Measurements from ENCODE around the gene GIMAP5.

Gene GIMAP5

GRCh38 chr7:150735596-150736358 lies 1.4 kb upstream of the GIMAP5 start:
- no peak for DNase-seq (ENCODE audit: low spot score)

DNA sequence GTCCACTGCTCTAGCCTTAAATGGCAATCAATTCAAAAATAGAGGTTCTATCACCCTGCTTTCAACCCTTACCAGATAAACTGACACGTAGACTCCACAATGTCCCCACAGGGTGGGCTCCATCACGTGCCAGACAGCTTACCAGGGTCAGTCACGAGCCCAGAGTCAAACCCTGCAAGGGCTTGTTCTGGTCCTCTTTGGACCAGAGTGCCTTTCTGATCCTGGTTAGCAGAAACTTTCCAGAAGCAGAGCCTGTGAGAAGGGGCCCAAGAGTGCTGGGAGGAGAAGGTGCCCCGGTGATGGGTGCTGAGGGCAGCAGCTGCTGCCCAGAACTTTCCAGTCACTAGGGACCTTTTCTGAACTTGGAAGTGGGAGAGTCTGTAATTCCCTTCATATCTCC lies 354 bp upstream of the GIMAP5 start:
- no peak for DNase-seq (ENCODE audit: low spot score)

DNA sequence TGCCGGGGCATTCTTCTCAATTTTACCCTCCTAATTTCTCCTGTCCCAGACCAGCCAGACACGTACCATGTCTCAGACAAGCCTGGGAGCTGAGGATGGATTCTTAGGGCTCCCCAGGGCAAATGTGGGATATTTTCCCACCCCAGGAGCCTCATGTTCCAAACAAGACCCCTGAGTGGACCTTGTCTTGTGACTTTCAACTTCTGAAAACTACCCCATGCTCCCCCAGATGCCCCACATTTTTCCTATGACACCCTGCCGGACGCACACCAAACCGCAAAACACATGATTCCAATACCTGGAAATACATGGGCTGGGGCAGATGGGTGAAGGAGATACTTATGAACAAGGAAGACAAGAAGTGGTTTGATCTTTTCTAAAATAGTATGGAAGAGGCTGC lies 874 bp downstream of the GIMAP5 start:
- no peak for DNase-seq (ENCODE audit: low spot score)

DNA sequence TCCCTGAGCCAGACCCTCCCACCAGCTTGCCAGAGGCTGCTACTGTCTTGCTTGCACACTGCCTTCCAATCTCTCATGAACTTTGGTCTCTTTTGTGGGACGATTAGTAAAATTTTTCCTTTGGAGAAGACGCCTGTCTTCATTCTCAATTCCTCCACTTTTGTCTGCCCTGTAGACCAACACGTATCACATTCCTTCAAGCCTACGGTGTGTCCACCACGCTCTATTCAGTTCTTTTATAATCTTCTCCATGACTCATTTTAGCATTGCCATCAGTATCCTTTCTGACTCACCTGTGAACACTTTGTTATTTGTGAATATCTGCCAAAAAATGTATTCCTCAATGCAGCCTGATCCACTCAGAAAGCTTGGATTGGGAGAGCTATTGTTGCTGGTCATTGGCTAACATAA lies 1.4 kb downstream of the GIMAP5 start:
- no peak for DNase-seq (ENCODE audit: low spot score)

DNA sequence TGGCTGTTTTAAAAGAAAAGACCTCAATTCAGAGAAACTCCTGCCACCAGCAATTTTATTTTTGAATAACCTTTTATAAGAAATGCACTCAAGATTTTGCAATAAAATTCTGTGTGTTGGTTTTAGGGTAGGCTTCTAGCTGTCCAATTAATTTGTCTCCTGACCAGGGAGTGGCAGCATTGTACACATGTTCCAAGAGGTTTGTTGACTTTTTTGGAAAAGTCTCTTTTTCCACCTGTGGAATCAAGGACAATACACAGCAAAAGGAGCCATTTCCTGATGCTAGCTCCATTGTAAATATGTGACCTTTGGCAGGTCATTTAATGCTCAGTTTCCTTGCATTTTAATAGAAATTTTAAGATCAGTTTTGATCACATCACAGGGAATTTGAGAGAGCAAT lies 1.8 kb downstream of the GIMAP5 start:
- no peak for DNase-seq (ENCODE audit: low spot score)

- DNase-seq (ENCODE audit: low spot score): no peak
Observed at GRCh38 chr7:150740053-150740452, 2.8 kb downstream of the GIMAP5 start.

- DNase-seq (ENCODE audit: low spot score): no peak
Observed at GRCh38 chr7:150742286-150742968, 5.2 kb downstream of the GIMAP5 start.

DNA sequence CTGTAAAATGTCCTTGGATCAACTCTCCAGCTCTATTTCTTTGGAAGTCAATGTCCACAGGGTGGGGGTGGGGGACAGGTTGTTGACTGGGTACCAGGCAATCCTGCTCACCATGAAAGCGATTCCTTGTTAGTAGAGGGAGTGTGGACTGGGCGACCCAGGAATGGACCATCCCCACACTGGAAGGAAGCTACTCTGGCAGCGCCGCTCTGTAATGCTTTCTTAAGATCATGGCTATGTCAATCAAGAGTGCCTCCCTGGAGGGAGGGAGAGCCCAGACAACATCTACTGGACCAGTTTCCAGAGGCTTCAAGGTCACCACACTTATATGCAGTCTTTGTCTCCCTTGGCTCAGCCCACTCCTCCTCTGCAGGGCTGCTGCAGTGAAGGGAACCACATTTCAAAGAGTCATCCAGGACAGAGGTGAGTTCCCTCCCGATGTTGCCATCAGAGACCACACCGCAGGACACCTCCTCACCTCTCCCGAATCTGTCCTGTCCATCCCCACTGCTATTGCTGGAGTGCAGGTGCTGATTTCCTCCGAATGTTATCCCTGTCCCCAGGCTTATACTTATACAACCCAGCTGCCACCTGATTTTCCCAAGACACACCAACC lies 6.9 kb downstream of the GIMAP5 start:
- no peak for DNase-seq (ENCODE audit: low spot score)

DNA sequence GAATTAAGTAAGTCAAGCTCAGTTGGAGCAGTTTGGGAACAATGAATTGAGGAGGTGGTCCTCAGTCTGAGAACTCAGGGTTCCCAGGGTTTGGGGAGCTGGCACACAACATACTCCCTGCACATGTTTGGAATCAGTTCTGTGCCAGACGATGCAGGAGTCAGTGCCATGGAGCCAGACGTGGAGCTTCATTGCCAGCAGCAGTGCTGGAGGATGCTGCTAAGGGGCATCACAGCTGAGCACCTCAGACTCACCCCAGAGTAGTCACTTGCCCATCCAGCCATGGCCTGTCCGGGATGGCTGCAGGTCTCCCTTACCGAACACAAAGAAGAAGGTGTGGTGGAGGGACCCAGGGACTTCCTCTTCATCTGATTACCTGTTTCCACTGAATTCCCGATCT lies 7.9 kb downstream of the GIMAP5 start:
- DNase-seq (ENCODE audit: low spot score): no peak

DNA sequence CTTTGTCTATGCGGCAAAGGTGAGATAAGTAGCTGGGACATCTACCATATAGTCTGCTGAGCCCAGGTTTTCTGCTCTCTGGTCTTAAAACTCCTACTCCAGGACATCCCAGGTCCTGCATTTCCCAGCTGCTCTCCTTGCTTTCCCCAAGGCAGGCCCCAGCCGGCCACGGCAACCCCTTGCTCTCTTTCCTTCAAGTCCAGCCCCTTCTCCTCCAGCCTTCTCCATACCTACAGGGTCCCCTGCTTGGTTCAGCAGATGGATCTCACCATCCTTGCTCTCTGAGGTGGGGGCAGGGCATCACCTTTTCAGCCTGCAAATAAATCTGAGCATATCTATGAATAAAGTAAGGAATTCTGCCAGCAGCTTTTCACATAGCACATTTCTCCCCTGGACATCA lies 8.7 kb downstream of the GIMAP5 start:
- no peak for DNase-seq (ENCODE audit: low spot score)

- DNase-seq (ENCODE audit: low spot score): no peak
Observed at GRCh38 chr7:150746921-150747320, 9.7 kb downstream of the GIMAP5 start.

DNA sequence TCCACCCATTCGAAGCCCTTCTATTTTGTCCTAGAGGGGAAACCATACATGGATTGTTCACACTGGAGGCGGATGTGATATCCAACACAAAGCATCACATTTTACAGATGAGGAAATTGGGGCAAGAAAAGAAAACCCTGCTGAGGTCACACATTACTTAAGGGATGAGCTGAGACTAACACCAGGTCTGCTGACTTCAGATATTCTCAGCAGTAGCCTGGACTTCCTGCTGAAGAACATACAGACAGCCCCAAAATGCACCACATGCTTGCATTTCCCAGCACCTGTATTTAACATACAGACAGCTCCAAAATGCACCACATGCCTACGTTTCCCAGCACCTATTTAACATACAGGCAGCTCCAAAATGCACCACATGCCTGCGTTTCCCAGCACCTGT lies 11.2 kb downstream of the GIMAP5 start:
- DNase-seq (ENCODE audit: low spot score): no peak

GRCh38 chr7:150751702-150752101 lies 14.5 kb downstream of the GIMAP5 start:
- DNase-seq (ENCODE audit: low spot score): no peak

DNA sequence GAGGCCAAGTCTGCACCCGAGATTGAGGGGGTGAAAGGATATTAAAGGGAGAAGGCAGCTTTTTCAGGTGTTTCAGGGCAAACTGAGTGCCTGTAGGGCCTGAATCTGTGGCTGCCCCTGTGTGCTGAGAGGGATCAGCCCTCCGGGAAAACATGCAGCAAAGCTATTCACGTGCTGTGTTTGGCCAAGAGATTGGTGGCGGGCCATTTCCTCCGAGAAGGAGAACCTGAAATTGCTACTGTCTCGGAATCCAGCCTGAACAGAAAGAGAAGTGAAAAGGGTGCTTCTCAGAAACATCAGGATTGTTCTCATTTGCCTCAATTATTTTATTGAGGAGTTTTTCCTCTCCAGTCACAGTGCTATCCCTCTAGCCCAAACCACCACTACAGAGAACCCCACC lies 16.0 kb downstream of the GIMAP5 start:
- no peak for DNase-seq (ENCODE audit: low spot score)

GRCh38 chr7:150753826-150754603 lies 16.8 kb downstream of the GIMAP5 start:
- DNase-seq (ENCODE audit: low spot score): no peak

GRCh38 chr7:150754951-150755350 lies 17.7 kb downstream of the GIMAP5 start:
- DNase-seq (ENCODE audit: low spot score): no peak

GRCh38 chr7:150755473-150756099 lies 18.4 kb downstream of the GIMAP5 start:
- no peak for DNase-seq (ENCODE audit: low spot score)

DNA sequence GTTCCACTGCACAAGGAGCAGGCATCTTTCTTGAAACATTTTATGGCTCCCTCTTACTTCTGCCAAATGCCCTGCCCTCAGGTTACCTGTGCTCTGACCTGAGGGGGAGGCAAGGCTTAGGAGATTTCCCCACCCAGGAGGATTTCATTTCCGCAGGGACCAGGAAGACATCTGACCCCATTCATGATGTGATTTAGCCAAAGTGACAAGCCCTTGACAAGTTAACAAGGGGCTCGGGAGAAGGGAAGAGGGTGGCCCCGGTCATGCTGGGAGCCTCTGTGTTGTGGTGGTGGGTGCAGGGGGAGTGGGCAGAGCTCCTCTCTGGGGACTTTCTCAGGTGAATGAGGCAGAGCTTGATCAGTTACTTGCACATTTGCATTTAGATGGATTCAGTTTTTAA lies 18.9 kb downstream of the GIMAP5 start:
- DNase-seq (ENCODE audit: low spot score): no peak

- DNase-seq (ENCODE audit: low spot score): no peak
Observed at GRCh38 chr7:150756858-150757257, 19.6 kb downstream of the GIMAP5 start.

GRCh38 chr7:150759479-150759878 lies 22.3 kb downstream of the GIMAP5 start:
- DNase-seq (ENCODE audit: low spot score): no peak

DNA sequence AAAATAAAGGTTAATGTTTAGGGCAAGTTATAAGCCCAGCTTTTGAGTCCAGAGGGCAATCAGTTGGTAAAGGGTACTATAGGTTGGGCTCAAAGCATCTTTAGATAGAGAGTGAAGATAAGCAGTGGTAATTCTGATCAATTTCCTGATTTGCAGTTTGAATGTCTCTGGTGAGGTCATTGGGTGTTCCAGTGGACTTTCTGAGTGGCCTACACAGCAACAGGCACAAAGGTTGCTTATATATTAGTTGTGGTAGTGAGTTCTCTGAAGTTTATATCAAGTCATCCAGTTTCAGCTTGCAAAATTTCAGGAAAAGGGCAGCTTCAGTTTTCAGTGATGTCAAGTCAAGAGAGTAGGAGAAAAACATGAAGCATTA lies 29.1 kb downstream of the GIMAP5 start:
- DNase-seq (ENCODE audit: low spot score): no peak

GRCh38 chr7:150769768-150770167 lies 32.5 kb downstream of the GIMAP5 start:
- no peak for DNase-seq (ENCODE audit: low spot score)

All from D341Med (cell line).